Suprapubic skin (tissue), 3 donors: Measurements from ENCODE around the gene USP47.

ENCODE experiments used
- CTCF ChIP-seq, 2 donors: fragments of 200-600 bp in 1 of 2; fragments of 450-650 bp in 1 of 2; sonication (generic) in 1 of 2; IDR thresholded peaks; one replicate each; pipeline ENCODE4 v1.5.1; 2016 to 2019; ENCODE audit warnings: antibody characterized with exemption in 2 of 2, mild to moderate bottlenecking in 1 of 2, moderate library complexity in 1 of 2
- POLR2A ChIP-seq, 2 donors: fragments of 450-650 bp; IDR thresholded peaks; one replicate each; pipeline ENCODE4 v1.6.1; 2017; ENCODE audit warnings: antibody characterized with exemption in 2 of 2, mild to moderate bottlenecking in 2 of 2, moderate library complexity in 2 of 2

GRCh38 chr11:11880179-11880578, 38.4 kb downstream of the USP47 start:
- TF ChIP-seq CTCF (IDR thresholded peaks at IDR 0.05) (no peak), POLR2A (IDR thresholded peaks at IDR 0.05) (no peak)
